HFFc6 (cell line): Measurements from ENCODE around the gene LRP11. TPM values are rescaled to one million over a fixed set of nuclear protein-coding genes. Genes with fewer than 3 reads are reported as not detected.

Source experiments
- DNase-seq: peaks from one replicate; pipeline ENCODE4 v3.0.0-alpha.2; 2018
- H3K27ac Mint-ChIP-seq: 2 replicates; pipeline ENCODE4 v1.8.0; 2020; ENCODE audit warnings: mild to moderate bottlenecking, mixed read lengths
- H3K27me3 Mint-ChIP-seq: 2 replicates; pipeline ENCODE4 v1.8.0; 2021; ENCODE audit warnings: mild to moderate bottlenecking, moderate library complexity, mixed read lengths; ENCODE audit not compliant: insufficient read depth
- H3K36me3 Mint-ChIP-seq: 2 replicates; pipeline ENCODE4 v1.8.0; 2021; ENCODE audit warnings: low read depth, mixed read lengths
- H3K4me1 Mint-ChIP-seq: 2 replicates; pipeline ENCODE4 v1.8.0; 2020; ENCODE audit warnings: low read depth, mixed read lengths
- H3K4me3 Mint-ChIP-seq: 2 replicates; pipeline ENCODE4 v1.8.0; 2020; ENCODE audit warnings: mild to moderate bottlenecking, moderate library complexity, mixed read lengths
- H3K9me3 Mint-ChIP-seq: 2 replicates; pipeline ENCODE4 v1.8.0; 2020; ENCODE audit warnings: mild to moderate bottlenecking, mixed read lengths
- total RNA-seq, 6 experiments: library from RNA; stranded (reverse); fragmentation: NEBNext Ultra II Directional; extraction: Animal tissue kit (Norgen Biotek cat#: 25700); gene quantifications; 2 replicates in 1 of 6; 3 replicates in 5 of 6; pipeline ENCODE4 v1.2.3, GENCODE V29; 2021
- TF ChIP-seq, protein P1 (sequence below): fragments of 200-600 bp; sonication (generic); IDR thresholded peaks from 2 replicates; pipeline ENCODE4 v1.5.0; 2021; ENCODE audit warnings: antibody characterized with exemption, mild to moderate bottlenecking

LRP11 gene
- total RNA-seq, 6 experiments from 2014 or later = 27.4 to 34.6 (median 30.4) TPM

DNA sequence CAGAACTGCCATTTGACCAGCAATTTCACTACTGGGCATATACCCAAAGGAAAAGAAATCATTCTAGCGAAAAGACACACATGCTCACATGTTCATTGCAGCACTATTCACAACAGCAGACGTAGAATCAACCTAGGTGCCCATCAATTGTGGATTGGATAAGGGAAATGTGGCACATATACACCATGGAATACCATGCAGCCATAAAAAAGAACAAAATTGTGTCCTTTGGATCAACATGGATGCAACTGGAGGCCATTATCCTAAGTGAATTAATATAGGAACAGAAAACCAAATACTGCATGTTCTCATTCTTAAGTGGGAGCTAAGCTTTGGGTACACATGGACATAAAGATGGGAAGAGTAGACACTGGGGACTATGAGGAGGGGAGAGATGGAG is 17.7 kb upstream of the LRP11 start:
- DNase-seq = no peak
- TF ChIP-seq, protein P1, sequence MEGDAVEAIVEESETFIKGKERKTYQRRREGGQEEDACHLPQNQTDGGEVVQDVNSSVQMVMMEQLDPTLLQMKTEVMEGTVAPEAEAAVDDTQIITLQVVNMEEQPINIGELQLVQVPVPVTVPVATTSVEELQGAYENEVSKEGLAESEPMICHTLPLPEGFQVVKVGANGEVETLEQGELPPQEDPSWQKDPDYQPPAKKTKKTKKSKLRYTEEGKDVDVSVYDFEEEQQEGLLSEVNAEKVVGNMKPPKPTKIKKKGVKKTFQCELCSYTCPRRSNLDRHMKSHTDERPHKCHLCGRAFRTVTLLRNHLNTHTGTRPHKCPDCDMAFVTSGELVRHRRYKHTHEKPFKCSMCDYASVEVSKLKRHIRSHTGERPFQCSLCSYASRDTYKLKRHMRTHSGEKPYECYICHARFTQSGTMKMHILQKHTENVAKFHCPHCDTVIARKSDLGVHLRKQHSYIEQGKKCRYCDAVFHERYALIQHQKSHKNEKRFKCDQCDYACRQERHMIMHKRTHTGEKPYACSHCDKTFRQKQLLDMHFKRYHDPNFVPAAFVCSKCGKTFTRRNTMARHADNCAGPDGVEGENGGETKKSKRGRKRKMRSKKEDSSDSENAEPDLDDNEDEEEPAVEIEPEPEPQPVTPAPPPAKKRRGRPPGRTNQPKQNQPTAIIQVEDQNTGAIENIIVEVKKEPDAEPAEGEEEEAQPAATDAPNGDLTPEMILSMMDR = no peak
- no peak overlapping the region for H3K27ac Mint-ChIP-seq
- H3K4me1 Mint-ChIP-seq = no peaks in the 10 kb centered on the region; the same call in 1 of the 2 replicates
- no peak overlapping the region for H3K4me3 Mint-ChIP-seq
- peaks cover 19% of the 10 kb centered on the region for H3K27me3 Mint-ChIP-seq
- H3K9me3 Mint-ChIP-seq = no peaks in the 10 kb centered on the region
- no peaks in the 10 kb centered on the region for H3K36me3 Mint-ChIP-seq

DNA sequence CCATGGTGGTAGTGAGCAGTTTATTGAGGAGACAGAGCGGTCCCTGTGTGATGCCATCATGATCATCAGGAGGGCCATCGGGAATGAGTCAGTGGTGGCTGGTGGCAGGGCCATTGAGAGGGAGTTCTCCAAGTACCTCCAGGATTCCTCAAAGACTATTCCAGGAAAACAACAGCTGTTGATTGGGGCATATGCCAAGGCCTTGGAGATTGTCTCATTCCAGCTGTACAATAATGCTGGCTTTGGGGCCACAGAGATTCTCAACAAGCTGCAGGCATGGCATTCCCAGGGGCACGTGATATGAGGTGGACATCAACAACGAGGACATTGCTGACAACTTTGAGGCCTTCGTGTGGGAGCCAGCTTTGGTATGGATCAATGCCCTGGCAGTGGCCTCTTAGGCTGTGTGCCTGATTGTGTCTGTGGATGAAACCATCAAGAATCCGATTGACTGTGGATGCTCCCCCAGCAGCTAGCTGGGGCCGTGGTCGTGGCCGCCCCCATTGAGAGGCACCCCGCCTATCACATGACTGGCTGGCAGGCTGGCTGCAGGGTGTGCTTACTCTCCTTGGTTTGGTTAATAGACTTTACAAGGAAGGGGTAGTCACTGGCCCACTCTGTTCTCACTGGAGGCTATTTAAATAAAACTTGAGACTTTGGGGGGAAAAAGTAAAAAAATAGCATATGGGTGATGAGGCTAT is 17.1 kb upstream of the LRP11 start:
- TF ChIP-seq, protein P1 = no peak
- Mint-ChIP-seq H3K9me3 (no peaks in the 10 kb centered on the region), H3K4me3 (no peak overlapping the region), H3K36me3 (no peaks in the 10 kb centered on the region), H3K4me1 (peaks cover 6% of the 10 kb centered on the region; the same call in 1 of the 2 replicates), H3K27me3 (peaks cover 19% of the 10 kb centered on the region), H3K27ac (no peak overlapping the region)
- no peak for DNase-seq

DNA sequence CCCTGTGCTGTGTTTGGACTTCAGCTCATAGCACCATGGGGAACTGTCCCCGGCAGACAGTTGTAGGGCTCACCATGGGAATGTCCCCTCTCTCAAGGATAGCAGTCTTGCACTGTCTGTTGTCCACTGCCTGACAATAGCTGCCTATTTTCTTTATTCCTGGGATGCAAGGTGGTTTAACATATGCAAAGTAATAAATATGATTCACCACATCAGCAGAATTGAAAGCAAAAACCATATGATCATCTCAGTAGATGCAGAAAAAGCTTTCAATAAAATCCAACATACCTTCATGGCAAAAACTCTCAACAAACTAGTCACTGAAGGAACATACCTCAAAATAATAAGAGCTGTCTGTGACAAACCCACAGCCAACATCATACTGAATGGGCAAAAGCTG is 13.5 kb upstream of the LRP11 start:
- no peak for DNase-seq
- Mint-ChIP-seq H3K27me3 (peaks cover 20% of the 10 kb centered on the region), H3K36me3 (no peaks in the 10 kb centered on the region), H3K27ac (no peak overlapping the region), H3K9me3 (peaks cover 4% of the 10 kb centered on the region), H3K4me1 (peaks cover 10% of the 10 kb centered on the region; the same call in 1 of the 2 replicates), H3K4me3 (no peak overlapping the region)
- TF ChIP-seq, protein P1 = no peak

DNA sequence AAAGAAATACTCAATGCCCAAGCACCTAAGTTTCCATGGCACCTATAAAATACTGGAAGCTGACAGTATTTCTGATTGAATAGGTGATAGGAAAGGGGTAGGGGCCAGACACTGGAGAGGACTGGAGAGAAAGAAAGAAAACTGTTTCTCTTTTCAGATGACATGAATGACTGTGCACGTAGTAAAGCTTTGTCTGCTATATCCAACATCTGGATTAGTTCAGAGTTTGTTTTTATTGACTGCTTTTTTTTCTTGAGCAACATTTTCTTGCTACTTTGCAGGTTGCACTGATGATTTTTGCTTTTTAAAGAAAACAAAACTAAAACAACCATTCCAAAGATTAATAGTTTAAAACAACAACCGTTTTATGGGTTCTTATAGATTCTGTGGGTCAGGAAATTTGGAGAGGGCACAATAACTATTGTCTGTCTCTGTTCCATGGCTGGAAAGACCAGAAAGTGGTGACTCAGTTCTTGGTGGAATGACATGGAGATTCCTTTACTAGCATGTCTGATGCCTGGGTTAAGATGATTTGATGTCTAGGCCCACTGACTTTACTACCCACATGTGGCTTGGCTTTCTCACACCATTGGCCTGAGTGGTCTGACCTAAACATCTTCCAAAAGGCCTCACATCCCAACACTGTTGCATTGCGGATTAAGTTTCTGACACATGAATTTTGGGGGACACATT is 12.2 kb upstream of the LRP11 start:
- Mint-ChIP-seq H3K27ac (no peak overlapping the region), H3K27me3 (peaks cover 20% of the 10 kb centered on the region), H3K4me1 (peaks cover 10% of the 10 kb centered on the region; the same call in 1 of the 2 replicates), H3K4me3 (no peak overlapping the region), H3K36me3 (no peaks in the 10 kb centered on the region), H3K9me3 (peaks cover 11% of the 10 kb centered on the region)
- no peak for DNase-seq
- TF ChIP-seq, protein P1 = no peak

DNA sequence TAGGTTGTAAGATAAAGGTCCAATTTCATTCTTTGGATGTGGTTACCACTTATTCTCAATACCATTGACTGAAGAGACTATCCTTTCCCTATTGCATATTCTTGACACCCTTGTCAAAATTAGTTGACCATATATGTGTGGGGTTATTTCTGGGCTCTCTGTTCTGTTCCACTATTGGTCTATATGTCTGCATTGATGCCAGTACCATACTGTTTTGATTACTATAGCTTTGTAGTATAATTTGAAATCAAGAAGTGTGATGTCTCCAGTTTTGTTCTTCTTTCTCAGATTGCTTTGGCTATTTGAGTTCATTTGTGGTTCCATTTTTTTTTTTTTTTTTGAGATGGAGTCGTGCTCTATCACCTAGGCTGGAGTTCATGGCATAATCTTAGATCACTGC is 8.1 kb upstream of the LRP11 start:
- Mint-ChIP-seq H3K27ac (no peak overlapping the region), H3K36me3 (no peaks in the 10 kb centered on the region), H3K9me3 (peaks cover 11% of the 10 kb centered on the region), H3K4me1 (peaks cover 21% of the 10 kb centered on the region), H3K4me3 (no peak overlapping the region), H3K27me3 (peaks cover 8% of the 10 kb centered on the region)
- no peak for DNase-seq
- TF ChIP-seq, protein P1 = no peak
